HCT116 (cell line): ENCODE measurements around the gene NBDY. TPM values are rescaled to one million over a fixed set of nuclear protein-coding genes. Genes with fewer than 3 reads are reported as not detected.

Source experiments
- ATAC-seq: fragments of 200-7000 bp; cut with Tn5 transposase; 2 replicates; pipeline ENCODE4 v1.9.1; 2020; ENCODE audit warnings: mild to moderate bottlenecking, moderate library complexity
- BruUV-seq: library from RNA; stranded (reverse); fragments of 400-500 nt; replicated peaks from 2 replicates; lab custom pipeline; 2021; lab: Mats Ljungman, UMichigan
- CTCF ChIA-PET: fragments of 300-600 bp; sonication (Branson Sonifier 250); formaldehyde crosslinking; loops from one replicate; lab custom pipeline; 2021; ENCODE audit warnings: antibody characterized with exemption; lab: Charles Lee
- POLR2A ChIA-PET: fragments of 300-600, 350-600 bp; sonication (Branson Sonifier 250); formaldehyde crosslinking; loops from one replicate; lab custom pipeline; 2021; ENCODE audit warnings: antibody characterized with exemption; lab: Charles Lee
- RAD21 ChIA-PET, 2 experiments: fragments of 300-600 bp; sonication (Branson Sonifier 250); formaldehyde crosslinking; loops; one replicate each; lab custom pipeline; 2023; ENCODE audit warnings: low total read pairs in 2 of 2; ENCODE audit not compliant: uncharacterized antibody in 2 of 2, unreplicated experiment in 2 of 2, low non-redundant PET in 1 of 2; lab: Charles Lee
- DNase-seq: peaks from one replicate; pipeline ENCODE4 v3.0.0-alpha.2; 2010; ENCODE audit warnings: low read depth, low spot score
- H2AFZ ChIP-seq: fragments of 200-600 bp; shearing (Covaris generic), sonication (generic); 2 replicates; pipeline ENCODE4 v1.6.1; 2017; ENCODE audit warnings: low read depth, mixed run types, mixed read lengths, antibody characterized with exemption, low read length; ENCODE audit not compliant: poor library complexity, severe bottlenecking
- H3K27ac ChIP-seq: 2 replicates; pipeline ENCODE4 v1.5.1; 2012; ENCODE audit warnings: low read depth, low read length
- H3K27me3 ChIP-seq: fragments of 200-600 bp; sonication (generic); 2 replicates; pipeline ENCODE4 v1.6.1; 2016; ENCODE audit warnings: mixed run types, low read length, mixed read lengths; ENCODE audit not compliant: insufficient read depth
- H3K36me3 ChIP-seq, 2 experiments: fragments of 200-500 bp in 1 of 2; fragments of 200-600 bp in 1 of 2; sonication (Bioruptor generic) in 1 of 2; sonication (generic) in 1 of 2; 2 replicates each; pipeline versions ENCODE4 v1.5.1 to v1.6.1; 2014 to 2016; ENCODE audit warnings: low read length in 2 of 2, inconsistent platforms in 1 of 2, mixed read lengths in 1 of 2, mixed run types in 1 of 2; ENCODE audit not compliant: insufficient read depth in 2 of 2, control insufficient read depth in 1 of 2
- H3K4me1 ChIP-seq, 2 experiments: fragments of 200-600 bp in 1 of 2; sonication (generic) in 1 of 2; 2 replicates each; pipeline versions ENCODE4 v1.5.1 to v1.6.1; 2012 to 2017; ENCODE audit warnings: low read length in 2 of 2, inconsistent platforms in 1 of 2, mild to moderate bottlenecking in 1 of 2, mixed read lengths in 1 of 2, mixed run types in 1 of 2, moderate library complexity in 1 of 2; ENCODE audit not compliant: insufficient read depth in 2 of 2, control insufficient read depth in 1 of 2
- H3K4me2 ChIP-seq: fragments of 200-600 bp; sonication (generic); 2 replicates; pipeline ENCODE4 v1.6.1; 2017; ENCODE audit warnings: mixed run types, low read length, mixed read lengths
- H3K4me3 ChIP-seq, 2 experiments: fragments of 200-600 bp in 1 of 2; sonication (generic) in 1 of 2; replicated peaks in 1 of 2; 2 replicates each; pipeline ENCODE4 v1.5.1; 2011 to 2016; ENCODE audit warnings: low read length in 2 of 2, control low read depth in 1 of 2, low read depth in 1 of 2, mild to moderate bottlenecking in 1 of 2, mixed read lengths in 1 of 2, mixed run types in 1 of 2
- H3K79me2 ChIP-seq: fragments of 200-600 bp; sonication (generic); 2 replicates; pipeline ENCODE4 v1.6.1; 2017; ENCODE audit warnings: mild to moderate bottlenecking, mixed run types, low read length, moderate library complexity, mixed read lengths; ENCODE audit not compliant: insufficient read depth
- H3K9ac ChIP-seq: fragments of 200-600 bp; sonication (generic); 2 replicates; pipeline ENCODE4 v1.6.1; 2016; ENCODE audit warnings: low read length, mixed read lengths
- H3K9me2 ChIP-seq: fragments of 200-600 bp; sonication (generic), shearing (Covaris generic); 2 replicates; pipeline ENCODE4 v1.6.1; 2017; ENCODE audit warnings: mixed run types, mild to moderate bottlenecking, moderate library complexity; ENCODE audit not compliant: insufficient read depth
- H3K9me3 ChIP-seq, 2 experiments: fragments of 200-500 bp in 1 of 2; fragments of 200-600 bp in 1 of 2; sonication (Bioruptor generic) in 1 of 2; sonication (generic) in 1 of 2; 2 replicates each; pipeline ENCODE4 v1.6.1; 2014 to 2017; ENCODE audit warnings: low read length in 2 of 2, mixed read lengths in 2 of 2, inconsistent platforms in 1 of 2, low read depth in 1 of 2, mild to moderate bottlenecking in 1 of 2, mixed run types in 1 of 2, moderate library complexity in 1 of 2; ENCODE audit not compliant: control insufficient read depth in 1 of 2, insufficient read depth in 1 of 2
- H4K20me1 ChIP-seq: fragments of 200-600 bp; sonication (generic), shearing (Covaris generic); 2 replicates; pipeline ENCODE4 v1.6.1; 2017; ENCODE audit warnings: mixed run types, mild to moderate bottlenecking, moderate library complexity; ENCODE audit not compliant: insufficient read depth
- ATF3 ChIP-seq: IDR thresholded peaks from 2 replicates; pipeline ENCODE4 v1.6.1; 2012
- CEBPB ChIP-seq: IDR thresholded peaks from 2 replicates; pipeline ENCODE4 v1.6.1; 2012; ENCODE audit warnings: low read depth
- CTCF ChIP-seq, 3 experiments: fragments of 200-600 bp in 1 of 3; sonication (generic) in 1 of 3; IDR thresholded peaks in 2 of 3; conservative IDR thresholded peaks in 1 of 3; 2 replicates each; pipeline ENCODE4 v1.5.1; 2012 to 2017; ENCODE audit warnings: low read depth in 2 of 3, low read length in 2 of 3, antibody characterized with exemption in 1 of 3, borderline replicate concordance in 1 of 3, control low read depth in 1 of 3, mild to moderate bottlenecking in 1 of 3, mixed read lengths in 1 of 3, mixed run types in 1 of 3, moderate library complexity in 1 of 3; ENCODE audit not compliant: insufficient read depth in 1 of 3
- EGR1 ChIP-seq: IDR thresholded peaks from 2 replicates; pipeline ENCODE4 v1.6.1; 2012; ENCODE audit warnings: low read depth
- EZH2phosphoT487 ChIP-seq: fragments of 200-600 bp; IDR thresholded peaks from 2 replicates; pipeline ENCODE4 v1.6.1; 2018; ENCODE audit warnings: antibody characterized with exemption, borderline replicate concordance
- FOSL1 ChIP-seq: IDR thresholded peaks from 2 replicates; pipeline ENCODE4 v1.6.1; 2012; ENCODE audit warnings: low read depth
- JUND ChIP-seq: IDR thresholded peaks from 2 replicates; pipeline ENCODE4 v1.6.1; 2012
- POLR2A ChIP-seq: IDR thresholded peaks from 2 replicates; pipeline ENCODE4 v1.7.0; 2011; ENCODE audit warnings: borderline replicate concordance; ENCODE audit not compliant: insufficient read depth, insufficient read length; ENCODE audit errors: extremely low read depth
- SP1 ChIP-seq: IDR thresholded peaks from 2 replicates; pipeline ENCODE4 v1.6.1; 2012; ENCODE audit warnings: low read depth
- SRF ChIP-seq: IDR thresholded peaks from 2 replicates; pipeline ENCODE4 v1.6.1; 2012; ENCODE audit warnings: low read depth
- TCF7L2 ChIP-seq: IDR thresholded peaks from 2 replicates; pipeline ENCODE4 v1.7.0; 2011; ENCODE audit warnings: borderline replicate concordance, inconsistent platforms; ENCODE audit not compliant: insufficient read depth, insufficient read length; ENCODE audit errors: extremely low read depth
- YY1 ChIP-seq: IDR thresholded peaks from 2 replicates; pipeline ENCODE4 v1.6.1; 2011; ENCODE audit warnings: low read length, low read depth, moderate library complexity, mild to moderate bottlenecking; ENCODE audit not compliant: insufficient replicate concordance; ENCODE audit errors: extremely low read depth
- ZFX ChIP-seq: fragments of 450-650 bp; IDR thresholded peaks from 2 replicates; pipeline ENCODE4 v1.6.1; 2017
- ZNF274 ChIP-seq: fragments of 200-500 bp; sonication (Bioruptor generic); IDR thresholded peaks from 2 replicates; pipeline ENCODE4 v1.6.1; 2014; ENCODE audit warnings: mild to moderate bottlenecking, low read depth, low read length, inconsistent platforms
- intact Hi-C: fragments of 100-400 bp; cut with micrococcal nuclease; formaldehyde crosslinking; loops from 2 replicates; pipeline ENCODE4 v1.10.0; 2022
- total RNA-seq: library from RNA; stranded (reverse); gene quantifications from one replicate; pipeline ENCODE4 v1.2.1, GENCODE V29; 2021; ENCODE audit not compliant: unreplicated experiment
- TF ChIP-seq, protein P1 (sequence below): IDR thresholded peaks from 2 replicates; pipeline ENCODE4 v1.6.1; 2011; ENCODE audit warnings: mild to moderate bottlenecking, low read length, moderate library complexity; ENCODE audit not compliant: insufficient replicate concordance; ENCODE audit errors: extremely low read depth

The NBDY gene
- total RNA-seq, 1 experiment from 2014 or later = 65.6 TPM

DNA sequence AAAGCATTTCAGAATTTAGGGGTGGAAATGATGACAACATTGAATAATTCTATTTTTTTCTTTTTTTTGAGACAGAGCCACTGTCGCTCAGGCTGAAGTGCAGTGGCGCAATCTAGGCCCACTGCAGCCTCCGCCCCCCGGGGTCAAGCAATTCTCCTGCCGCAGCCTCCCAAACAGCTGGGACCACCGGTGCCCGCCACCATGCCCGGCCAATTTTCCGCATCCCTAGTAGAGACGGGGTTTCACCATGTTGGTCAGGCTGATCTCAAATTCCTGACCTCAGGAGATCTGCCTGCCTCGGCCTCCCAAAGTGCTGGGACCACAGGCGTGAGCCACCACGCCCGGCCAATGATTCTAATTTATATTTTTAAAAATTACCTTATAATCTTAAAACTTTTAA, 7.2 kb downstream of the NBDY start:
- Histone ChIP-seq H3K4me2 (no peak overlapping the region), H3K9me3 (no peaks in the 10 kb centered on the region), H3K36me3 (0 out of 4 replicates have a peak, but pooled peaks cover 0 to 3% of the 10 kb centered on the region in 2 experiments), H3K79me2 (peaks cover 48% of the 10 kb centered on the region), H4K20me1 (no peaks in the 10 kb centered on the region), H3K9ac (no peak overlapping the region)
- no peak for ATAC-seq
- no peak for DNase-seq
- ChIA-PET CTCF (no interaction called here), POLR2A (no interaction called here)
- BruUV-seq = no TSS peak
- TF ChIP-seq YY1 (no peak), JUND (no peak), EZH2phosphoT487 (no peak), ZFX (no peak), TCF7L2 (no peak), POLR2A (no peak), ZNF274 (no peak), SP1 (no peak), EGR1 (no peak), FOSL1 (no peak), CTCF (IDR thresholded peaks at IDR 0.05 in 2 of 3, conservative IDR thresholded peaks at IDR 0.05 in 1 of 3; ENCODE audit: borderline replicate concordance in 1 of 3, insufficient read depth in 1 of 3, low read depth in 2 of 3, low read length in 2 of 3) (no peak), SRF (no peak), CEBPB (no peak), ATF3 (no peak)
- TF ChIP-seq, protein P1, sequence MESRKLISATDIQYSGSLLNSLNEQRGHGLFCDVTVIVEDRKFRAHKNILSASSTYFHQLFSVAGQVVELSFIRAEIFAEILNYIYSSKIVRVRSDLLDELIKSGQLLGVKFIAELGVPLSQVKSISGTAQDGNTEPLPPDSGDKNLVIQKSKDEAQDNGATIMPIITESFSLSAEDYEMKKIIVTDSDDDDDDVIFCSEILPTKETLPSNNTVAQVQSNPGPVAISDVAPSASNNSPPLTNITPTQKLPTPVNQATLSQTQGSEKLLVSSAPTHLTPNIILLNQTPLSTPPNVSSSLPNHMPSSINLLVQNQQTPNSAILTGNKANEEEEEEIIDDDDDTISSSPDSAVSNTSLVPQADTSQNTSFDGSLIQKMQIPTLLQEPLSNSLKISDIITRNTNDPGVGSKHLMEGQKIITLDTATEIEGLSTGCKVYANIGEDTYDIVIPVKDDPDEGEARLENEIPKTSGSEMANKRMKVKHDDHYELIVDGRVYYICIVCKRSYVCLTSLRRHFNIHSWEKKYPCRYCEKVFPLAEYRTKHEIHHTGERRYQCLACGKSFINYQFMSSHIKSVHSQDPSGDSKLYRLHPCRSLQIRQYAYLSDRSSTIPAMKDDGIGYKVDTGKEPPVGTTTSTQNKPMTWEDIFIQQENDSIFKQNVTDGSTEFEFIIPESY = no peak
- TF ChIP-seq, all 23 proteins: peak for 0
- Histone ChIP-seq H2AFZ (no peak overlapping the region), H3K4me1 (peaks cover 0 to 7% of the 10 kb centered on the region in 2 experiments; a peak in 1 of 4 replicates), H3K27me3 (no peaks in the 10 kb centered on the region), H3K4me3 (no peak overlapping the region), H3K9me2 (no peaks in the 10 kb centered on the region), H3K27ac (no peak overlapping the region)
- intact Hi-C loops = no loop called here
- RAD21 ChIA-PET = no interaction called here
